C4-2B (cell line): ENCODE data around the gene TSPAN18.

Experiments used
- H3K27ac ChIP-seq: fragments of 450-650 bp; 2 replicates; pipeline ENCODE4 v1.5.1; 2017
- CTCF ChIP-seq: fragments of 450-650 bp; conservative IDR thresholded peaks from 2 replicates; pipeline ENCODE4 v1.5.1; 2017; ENCODE audit warnings: mild to moderate bottlenecking
- ZFX ChIP-seq: fragments of 450-650 bp; IDR thresholded peaks from 2 replicates; pipeline ENCODE4 v1.6.1; 2017

TSPAN18 gene

DNA sequence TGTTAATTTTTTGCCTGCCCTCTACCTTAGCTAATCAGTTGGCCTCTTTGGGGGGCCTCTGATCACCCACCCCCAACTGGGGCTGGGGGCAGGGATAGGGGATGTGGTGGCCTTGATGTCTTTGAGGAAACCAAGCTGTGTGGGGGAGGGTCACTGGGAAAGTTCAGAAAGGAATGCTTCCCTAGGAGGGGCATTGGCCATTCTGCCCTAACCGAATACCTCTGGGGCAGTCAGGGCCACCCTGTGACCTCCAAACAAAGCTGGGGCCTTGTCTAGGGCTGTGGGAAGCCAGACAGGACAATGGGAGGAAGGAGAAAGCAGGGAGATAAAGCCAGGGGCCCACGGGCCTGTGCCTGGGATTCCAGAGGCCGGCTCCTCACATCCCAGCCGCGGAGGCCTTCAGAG lies 97.5 kb downstream of the TSPAN18 start:
- no peak overlapping the region for H3K27ac ChIP-seq
- TF ChIP-seq CTCF = no peak
- no peak for TF ChIP-seq ZFX

DNA sequence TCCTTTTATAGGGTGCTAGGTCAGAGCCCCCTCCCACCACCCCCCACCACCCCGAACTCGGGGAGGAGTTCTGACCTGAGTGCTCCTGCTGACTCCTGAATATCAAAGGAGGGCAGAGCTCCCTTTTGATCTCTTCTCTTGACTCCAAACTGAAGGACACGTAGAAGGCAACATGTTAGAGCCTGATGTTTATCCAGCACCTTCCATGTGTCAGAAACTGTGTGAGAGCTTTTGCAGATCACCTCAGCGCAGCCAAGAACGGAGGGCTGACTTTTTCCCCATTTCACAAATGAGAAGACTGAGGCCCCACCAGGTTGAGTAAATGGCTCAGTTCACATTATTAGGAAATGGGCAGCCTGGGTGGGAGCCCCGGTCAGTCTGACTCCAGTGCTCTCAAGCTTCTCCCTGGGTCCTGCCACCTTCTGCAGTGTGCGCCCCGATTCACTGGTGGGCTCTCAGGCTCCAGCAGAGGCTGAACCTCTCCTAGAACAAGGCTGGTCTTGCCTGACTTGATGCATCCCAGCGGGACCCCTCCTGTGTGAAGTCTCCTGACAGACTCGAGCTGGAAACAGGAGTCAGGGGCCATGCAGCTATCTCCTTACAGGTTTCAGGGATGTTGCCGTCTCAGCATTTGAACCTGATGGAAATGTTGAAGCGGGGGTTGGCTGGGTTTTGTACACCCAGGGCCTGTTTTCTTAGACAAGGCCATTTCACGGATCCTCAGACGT lies 98.5 kb downstream of the TSPAN18 start:
- TF ChIP-seq ZFX (no peak), CTCF (no peak)
- H3K27ac ChIP-seq = no peak overlapping the region

DNA sequence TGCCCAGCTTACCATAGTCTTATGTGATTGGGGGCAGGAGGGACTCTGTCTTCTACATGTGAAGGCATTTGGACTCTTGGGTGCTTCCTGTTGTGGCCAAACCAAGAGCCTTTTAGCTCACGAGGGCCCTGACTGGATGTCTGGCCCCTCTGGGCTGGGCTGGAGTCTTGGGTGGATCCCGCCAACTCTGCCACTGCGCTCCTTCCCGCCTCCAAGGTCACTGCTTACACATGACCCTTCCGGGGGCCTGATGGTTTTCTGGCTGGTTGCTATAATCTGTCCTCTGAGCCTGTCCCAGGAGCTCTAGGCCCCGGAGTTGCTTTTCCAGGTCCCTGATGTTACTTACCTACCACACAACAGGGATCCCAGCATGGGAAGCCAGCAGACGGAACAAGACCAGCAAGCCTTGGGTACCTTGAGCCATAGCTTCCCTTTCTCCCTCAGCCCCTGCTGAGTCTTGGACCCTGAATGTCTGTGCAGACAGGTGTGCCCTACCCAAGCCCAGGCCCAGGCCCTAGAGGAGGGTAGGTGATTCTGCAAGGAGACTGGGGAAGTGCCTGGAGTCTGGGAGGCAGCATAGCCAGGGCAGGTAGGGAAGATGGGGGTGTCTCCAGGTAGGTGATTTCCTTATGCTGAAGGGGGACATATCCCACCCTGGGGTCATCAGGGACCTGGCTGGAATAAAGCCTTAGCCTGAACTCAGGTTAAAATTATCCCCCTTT lies 100.3 kb downstream of the TSPAN18 start:
- no peak overlapping the region for H3K27ac ChIP-seq
- no peak for TF ChIP-seq CTCF
- TF ChIP-seq ZFX = no peak

DNA sequence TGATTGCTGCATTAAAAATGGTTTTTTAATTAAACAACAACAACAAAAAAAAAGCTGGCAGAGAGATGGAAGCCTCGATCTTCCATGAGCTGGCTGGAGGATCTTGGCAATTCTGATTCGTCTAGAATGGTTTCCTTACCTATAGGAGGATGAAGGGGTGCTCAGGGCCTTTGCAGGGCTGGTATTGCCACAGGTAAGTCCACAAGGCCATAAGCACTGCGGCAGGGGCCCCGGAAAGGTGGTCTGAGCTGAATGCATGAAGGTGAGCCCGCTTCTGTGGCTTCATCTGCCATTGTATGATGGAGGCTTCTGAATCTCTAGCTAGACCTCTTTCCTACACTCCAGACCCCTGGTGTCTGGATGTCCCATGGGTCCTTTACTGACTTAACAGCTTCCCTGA lies 101.5 kb downstream of the TSPAN18 start:
- TF ChIP-seq CTCF (no peak), ZFX (no peak)

DNA sequence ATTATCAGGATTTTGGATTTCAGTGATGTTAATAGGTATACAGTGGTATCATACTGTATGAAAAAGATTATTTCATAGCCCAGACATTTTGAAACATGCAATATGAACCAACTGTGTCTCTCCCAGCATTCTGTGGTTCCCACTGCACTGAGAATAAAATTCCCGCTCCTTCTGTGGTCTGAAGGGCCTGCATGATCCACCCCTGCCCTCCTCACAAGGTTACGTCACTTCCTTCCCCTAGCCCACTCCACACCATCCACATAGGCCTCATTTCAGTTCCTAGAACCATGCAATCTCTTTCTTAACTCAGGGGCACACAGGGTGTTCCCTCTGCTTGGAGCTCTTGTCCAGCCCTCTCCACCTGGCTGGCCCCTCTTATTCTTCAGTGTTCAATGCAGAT lies 103.1 kb downstream of the TSPAN18 start:
- no peak overlapping the region for H3K27ac ChIP-seq
- TF ChIP-seq CTCF = no peak
- TF ChIP-seq ZFX = no peak

More for the DNA sequence above, 101.5 kb downstream of the TSPAN18 start:
- H3K27ac ChIP-seq = no peak overlapping the region

GRCh38 chr11:44831605-44832394 lies 105.0 kb downstream of the TSPAN18 start:
- no peak for TF ChIP-seq ZFX
- TF ChIP-seq CTCF = no peak
- no peak overlapping the region for H3K27ac ChIP-seq

DNA sequence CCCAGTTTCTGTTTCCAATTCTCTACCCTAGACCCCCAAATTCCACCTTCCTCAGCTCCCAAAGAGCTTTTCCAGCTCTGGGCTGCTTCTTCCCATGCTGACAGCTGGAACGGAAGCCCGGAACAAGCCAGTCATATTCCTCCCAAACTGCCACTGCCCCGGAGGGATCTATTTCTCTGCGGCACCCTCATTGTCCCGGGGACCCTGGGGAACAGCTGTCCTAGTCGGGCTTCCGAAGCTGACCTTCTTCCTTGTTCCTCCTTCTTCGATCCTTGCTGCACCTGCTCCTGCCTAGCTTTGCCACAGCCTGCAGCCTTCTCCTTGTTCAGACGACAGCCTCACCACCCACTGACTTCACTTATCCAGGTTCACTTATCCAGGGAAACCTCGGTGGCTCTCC lies 105.7 kb downstream of the TSPAN18 start:
- H3K27ac ChIP-seq = no peak overlapping the region
- TF ChIP-seq CTCF (no peak), ZFX (no peak)
